Osteoblast (primary cell): ENCODE data around the gene SORCS3. TPM values are rescaled to one million over a fixed set of nuclear protein-coding genes. Genes with fewer than 3 reads are reported as not detected.

ENCODE experiments used
- DNase-seq: peaks from one replicate; pipeline ENCODE4 v3.0.0; 2011; ENCODE audit warnings: low spot score, mixed read lengths; ENCODE audit not compliant: insufficient read length; ENCODE audit errors: missing footprints
- H2AFZ ChIP-seq: 2 replicates; pipeline ENCODE4 v1.6.0; 2011; ENCODE audit warnings: mild to moderate bottlenecking, low read length
- H3K27ac ChIP-seq: 2 replicates; pipeline ENCODE4 v1.5.1; 2011; ENCODE audit warnings: mild to moderate bottlenecking, low read depth, low read length, moderate library complexity
- H3K27me3 ChIP-seq: 2 replicates; pipeline ENCODE4 v1.6.0; 2012; ENCODE audit warnings: mild to moderate bottlenecking, control low read depth, inconsistent platforms, low read length, moderate library complexity; ENCODE audit not compliant: insufficient read depth
- H3K36me3 ChIP-seq: 2 replicates; pipeline ENCODE4 v1.5.1; 2011; ENCODE audit warnings: mild to moderate bottlenecking, low read length, control low read depth, moderate library complexity; ENCODE audit not compliant: insufficient read depth
- H3K4me1 ChIP-seq: 2 replicates; pipeline ENCODE4 v1.5.1; 2011; ENCODE audit warnings: mild to moderate bottlenecking, low read length, control low read depth, moderate library complexity; ENCODE audit not compliant: insufficient read depth
- H3K4me2 ChIP-seq: 2 replicates; pipeline ENCODE4 v1.6.0; 2011; ENCODE audit warnings: mild to moderate bottlenecking, low read length; ENCODE audit not compliant: insufficient read depth
- H3K4me3 ChIP-seq: fragments of 200-600 bp; sonication (generic); 3 replicates; pipeline ENCODE4 v1.5.1; 2012; ENCODE audit warnings: mild to moderate bottlenecking, low read length, inconsistent platforms; ENCODE audit not compliant: insufficient read depth
- H3K79me2 ChIP-seq: 2 replicates; pipeline ENCODE4 v1.6.0; 2012; ENCODE audit warnings: mild to moderate bottlenecking, low read length, control low read depth, inconsistent platforms; ENCODE audit not compliant: insufficient read depth
- H3K9me3 ChIP-seq: 2 replicates; pipeline ENCODE4 v1.5.1; 2011; ENCODE audit warnings: low read depth, low read length, control low read depth
- H4K20me1 ChIP-seq: 2 replicates; pipeline ENCODE4 v1.6.0; 2012; ENCODE audit warnings: mild to moderate bottlenecking, low read length, control low read depth; ENCODE audit not compliant: insufficient read depth
- CTCF ChIP-seq: IDR thresholded peaks from 2 replicates; pipeline ENCODE4 v1.5.1; 2011; ENCODE audit warnings: mild to moderate bottlenecking, low read depth, low read length, moderate library complexity; ENCODE audit errors: extremely low read depth
- total RNA-seq: library from RNA; depleted of rRNA; stranded (reverse); fragments of >200 nt; gene quantifications from 2 replicates; pipeline ENCODE4 v1.2.3, GENCODE V29; 2012

The SORCS3 gene
- total RNA-seq, 1 donor = not detected

DNA sequence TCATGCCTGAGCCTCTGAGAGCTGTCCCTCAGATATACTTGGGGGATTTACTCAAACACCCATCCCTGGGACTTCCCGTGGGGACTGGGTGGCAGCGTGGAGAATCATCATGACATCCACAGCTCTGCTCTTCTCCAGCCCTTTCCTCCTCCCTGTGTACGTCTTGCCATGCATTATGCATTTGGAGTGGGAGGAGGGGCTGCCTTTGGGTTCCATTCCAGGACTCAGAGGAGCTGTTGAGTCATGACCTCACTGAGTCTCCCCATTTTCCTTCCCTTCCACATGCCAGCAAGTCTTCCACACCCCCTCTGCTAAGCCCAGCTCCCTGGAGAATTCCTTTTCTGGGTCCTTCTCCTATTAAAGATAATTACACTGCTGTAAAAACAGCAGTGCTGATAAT, 480.7 kb downstream of the SORCS3 start:
- H3K27ac ChIP-seq = no peak overlapping the region
- no peaks in the 10 kb centered on the region for H4K20me1 ChIP-seq
- DNase-seq = no peak
- H3K79me2 ChIP-seq = no peaks in the 10 kb centered on the region
- no peak overlapping the region for H3K4me2 ChIP-seq
- no peak overlapping the region for H2AFZ ChIP-seq
- H3K27me3 ChIP-seq = no peaks in the 10 kb centered on the region
- no peaks in the 10 kb centered on the region for H3K9me3 ChIP-seq
- no peaks in the 10 kb centered on the region for H3K36me3 ChIP-seq
- no peak overlapping the region for H3K4me3 ChIP-seq
- no peaks in the 10 kb centered on the region for H3K4me1 ChIP-seq
- TF ChIP-seq CTCF = no peak

GRCh38 chr10:105128111-105128510, 487.0 kb downstream of the SORCS3 start:
- no peak overlapping the region for H3K27ac ChIP-seq
- H3K79me2 ChIP-seq = no peaks in the 10 kb centered on the region
- H3K36me3 ChIP-seq = no peaks in the 10 kb centered on the region
- no peaks in the 10 kb centered on the region for H4K20me1 ChIP-seq
- DNase-seq = no peak
- H2AFZ ChIP-seq = no peak overlapping the region
- no peak for TF ChIP-seq CTCF
- H3K9me3 ChIP-seq = peaks cover 2% of the 10 kb centered on the region
- no peaks in the 10 kb centered on the region for H3K27me3 ChIP-seq
- H3K4me1 ChIP-seq = no peaks in the 10 kb centered on the region
- no peak overlapping the region for H3K4me2 ChIP-seq
- H3K4me3 ChIP-seq = no peak overlapping the region

GRCh38 chr10:105138358-105138757, 497.3 kb downstream of the SORCS3 start:
- no peak for DNase-seq
- Histone ChIP-seq H3K9me3 (peaks cover 5% of the 10 kb centered on the region), H3K79me2 (no peaks in the 10 kb centered on the region), H3K27me3 (no peaks in the 10 kb centered on the region), H3K4me2 (no peak overlapping the region), H4K20me1 (no peaks in the 10 kb centered on the region), H3K4me3 (no peak overlapping the region), H3K27ac (no peak overlapping the region), H2AFZ (no peak overlapping the region), H3K4me1 (no peaks in the 10 kb centered on the region), H3K36me3 (no peaks in the 10 kb centered on the region)
- no peak for TF ChIP-seq CTCF

DNA sequence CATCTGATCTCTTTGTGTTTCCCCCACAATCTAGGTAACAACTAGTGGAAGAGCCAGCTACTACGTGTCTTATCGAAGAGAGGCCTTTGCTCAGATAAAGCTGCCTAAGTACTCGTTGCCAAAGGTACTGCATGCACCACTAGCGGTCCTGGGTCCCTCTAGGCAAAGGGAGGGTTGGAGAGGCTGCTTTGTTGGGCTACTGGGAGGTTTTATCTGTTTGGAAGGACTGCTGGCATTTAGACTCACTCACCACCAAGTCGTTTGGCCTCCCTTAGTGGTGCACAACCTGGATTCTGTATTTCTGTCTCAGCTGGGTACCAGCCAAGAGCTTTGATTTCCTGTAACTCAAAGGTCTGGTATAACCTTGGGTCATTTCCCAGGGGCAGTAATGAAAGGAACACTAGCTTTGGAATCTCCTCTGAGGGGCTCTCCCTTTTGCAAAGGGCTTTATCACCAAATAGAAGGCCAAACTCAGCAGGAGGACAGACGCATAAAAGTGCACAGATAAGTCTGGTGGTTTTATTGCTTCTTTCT, 498.3 kb downstream of the SORCS3 start:
- no peak for TF ChIP-seq CTCF
- no peaks in the 10 kb centered on the region for H3K79me2 ChIP-seq
- peaks cover 5% of the 10 kb centered on the region for H3K9me3 ChIP-seq
- H3K27me3 ChIP-seq = no peaks in the 10 kb centered on the region
- no peak overlapping the region for H3K4me3 ChIP-seq
- H3K36me3 ChIP-seq = no peaks in the 10 kb centered on the region
- no peaks in the 10 kb centered on the region for H3K4me1 ChIP-seq
- H4K20me1 ChIP-seq = no peaks in the 10 kb centered on the region
- DNase-seq = no peak
- no peak overlapping the region for H3K4me2 ChIP-seq
- H2AFZ ChIP-seq = no peak overlapping the region
- no peak overlapping the region for H3K27ac ChIP-seq
